ENCODE measurements around the gene C2orf69.

Gene C2orf69, protein sequence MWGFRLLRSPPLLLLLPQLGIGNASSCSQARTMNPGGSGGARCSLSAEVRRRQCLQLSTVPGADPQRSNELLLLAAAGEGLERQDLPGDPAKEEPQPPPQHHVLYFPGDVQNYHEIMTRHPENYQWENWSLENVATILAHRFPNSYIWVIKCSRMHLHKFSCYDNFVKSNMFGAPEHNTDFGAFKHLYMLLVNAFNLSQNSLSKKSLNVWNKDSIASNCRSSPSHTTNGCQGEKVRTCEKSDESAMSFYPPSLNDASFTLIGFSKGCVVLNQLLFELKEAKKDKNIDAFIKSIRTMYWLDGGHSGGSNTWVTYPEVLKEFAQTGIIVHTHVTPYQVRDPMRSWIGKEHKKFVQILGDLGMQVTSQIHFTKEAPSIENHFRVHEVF

GRCh38 chr2:199911052-199911876, at the start of gene C2orf69:
Gene C2orf69, plus strand, starts transcription at chr2:199911293. Its CDS starts 146 bp downstream, at chr2:199911439.
- DNase-seq (peak; percentile 93), ATAC-seq (replicated peaks) (peak; percentile 90 to 92)
- H3K27ac Mint-ChIP-seq = peak within 1 kb of the TSS; percentile 94

GRCh38 chr2:199862788-199863187, 48.3 kb upstream of the C2orf69 start:
- Mint-ChIP-seq H3K27me3 (peaks cover 0 to 8% of the 10 kb centered on the region in 2 donors), H3K9me3 (no peaks in the 10 kb centered on the region), H3K4me1 (peaks cover 0 to 8% of the 10 kb centered on the region in 2 donors), H3K36me3 (no peaks in the 10 kb centered on the region), H3K27ac (no peak overlapping the region), H3K4me3 (no peak overlapping the region)
- no peak for DNase-seq
- no peak for ATAC-seq (replicated peaks)

More at GRCh38 chr2:199911052-199911876, at the start of gene C2orf69:
- H3K4me3 Mint-ChIP-seq = peak within 1 kb of the TSS; percentile 93 to 94
- H3K4me1 Mint-ChIP-seq = peaks cover 18 to 43% of the 10 kb centered on the region in 2 donors
- H3K36me3 Mint-ChIP-seq = peaks cover 18 to 22% of the 10 kb centered on the region in 2 donors
- H3K27me3 Mint-ChIP-seq = no peaks in the 10 kb centered on the region
- H3K9me3 Mint-ChIP-seq = peaks cover 4 to 5% of the 10 kb centered on the region in 2 donors

- ATAC-seq (replicated peaks) (no peak), DNase-seq (no peak)
- Mint-ChIP-seq H3K27ac (no peak overlapping the region), H3K4me1 (peaks cover 0 to 8% of the 10 kb centered on the region in 2 donors), H3K27me3 (peaks cover 0 to 3% of the 10 kb centered on the region in 2 donors), H3K9me3 (no peaks in the 10 kb centered on the region), H3K36me3 (no peaks in the 10 kb centered on the region), H3K4me3 (no peak overlapping the region)
Observed at GRCh38 chr2:199865905-199866304, 45.2 kb upstream of the C2orf69 start.

DNA sequence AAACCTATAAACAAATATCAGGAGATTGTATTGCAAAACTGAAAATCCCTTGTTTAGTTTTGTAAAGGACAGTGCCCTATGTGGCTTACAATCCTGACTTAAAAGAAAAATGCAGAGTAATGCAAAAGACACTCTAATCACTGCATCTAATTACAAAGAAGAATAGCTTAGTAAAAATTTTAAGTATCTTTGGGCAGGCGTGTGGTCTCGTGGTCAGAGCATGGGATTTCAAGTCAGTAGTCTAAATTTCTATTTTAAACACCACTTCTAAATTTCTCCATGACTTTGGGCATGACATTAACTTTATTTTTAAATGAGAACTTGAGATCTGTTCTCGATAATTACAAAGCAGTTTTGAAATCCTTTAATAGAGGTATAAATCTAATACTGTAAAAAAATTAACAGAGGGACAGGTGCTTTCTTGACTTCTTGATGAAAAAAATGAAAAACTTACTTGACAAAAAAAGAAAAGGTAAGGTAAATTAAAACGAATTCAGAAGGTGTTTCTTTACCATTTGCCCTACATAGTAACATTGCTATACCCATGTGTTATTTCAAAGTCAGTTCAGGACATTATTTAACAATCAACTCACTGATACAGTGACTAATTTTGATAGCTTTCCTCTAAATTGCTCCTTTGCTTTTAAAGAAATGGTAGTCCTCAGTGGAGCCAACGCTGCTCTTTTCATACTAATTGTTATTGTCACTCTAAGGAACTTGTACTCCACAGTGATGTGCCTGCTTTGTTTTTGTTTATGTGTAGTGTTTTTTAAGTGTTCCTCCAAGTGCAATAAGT, 42.5 kb upstream of the C2orf69 start:
- Mint-ChIP-seq H3K27ac (no peak overlapping the region), H3K4me3 (no peak overlapping the region), H3K9me3 (no peaks in the 10 kb centered on the region), H3K27me3 (no peaks in the 10 kb centered on the region), H3K4me1 (peaks cover 0 to 8% of the 10 kb centered on the region in 2 donors), H3K36me3 (no peaks in the 10 kb centered on the region)
- ATAC-seq (replicated peaks) = no peak
- DNase-seq = no peak

DNA sequence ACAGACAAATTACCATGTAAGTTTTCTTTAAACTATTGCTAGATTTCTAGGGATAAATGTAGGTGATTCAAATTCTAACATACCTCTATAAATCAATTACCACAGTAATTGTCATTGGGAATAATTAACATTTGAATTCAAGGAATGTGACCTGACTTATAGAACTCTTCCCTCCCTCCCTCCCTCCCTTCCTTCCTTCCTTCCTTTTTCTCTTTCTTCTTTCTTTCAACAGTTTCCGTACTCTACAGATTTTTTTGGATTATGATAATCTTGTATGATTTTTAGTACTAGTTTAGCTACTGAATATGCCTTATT, 41.9 kb upstream of the C2orf69 start:
- peaks cover 3% of the 10 kb centered on the region in 2 donors for H3K9me3 Mint-ChIP-seq
- DNase-seq = no peak
- H3K4me1 Mint-ChIP-seq = peaks cover 0 to 8% of the 10 kb centered on the region in 2 donors
- no peak overlapping the region for H3K4me3 Mint-ChIP-seq
- H3K27me3 Mint-ChIP-seq = peaks cover 0 to 4% of the 10 kb centered on the region in 2 donors
- peaks cover 4% of the 10 kb centered on the region in 2 donors for H3K36me3 Mint-ChIP-seq
- no peak overlapping the region for H3K27ac Mint-ChIP-seq
- ATAC-seq (replicated peaks) = no peak

DNA sequence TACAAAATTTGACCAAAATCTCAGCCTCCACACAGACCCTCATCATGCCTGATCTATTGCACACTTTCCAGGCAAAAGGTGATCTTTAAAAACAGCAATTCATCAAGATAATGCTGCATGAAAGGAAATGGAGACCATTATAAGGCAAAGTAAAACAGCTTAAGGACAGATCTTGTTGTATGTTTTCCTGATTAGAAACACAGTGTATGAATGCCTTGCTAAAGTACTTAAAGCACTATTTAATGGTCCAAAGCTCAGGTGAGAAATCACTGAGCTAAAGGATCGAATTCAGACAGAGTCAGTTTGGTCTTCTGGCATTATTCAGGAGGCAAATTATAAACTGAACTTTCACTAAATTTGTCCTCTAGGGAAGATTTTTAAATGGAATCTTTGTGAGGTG, 41.4 kb upstream of the C2orf69 start:
- no peak overlapping the region for H3K4me3 Mint-ChIP-seq
- DNase-seq (no peak), ATAC-seq (replicated peaks) (no peak)
- H3K27ac Mint-ChIP-seq = no peak overlapping the region
- H3K9me3 Mint-ChIP-seq = peaks cover 5 to 6% of the 10 kb centered on the region in 2 donors
- H3K36me3 Mint-ChIP-seq = peaks cover 4 to 6% of the 10 kb centered on the region in 2 donors
- H3K27me3 Mint-ChIP-seq = peaks cover 0 to 6% of the 10 kb centered on the region in 2 donors
- H3K4me1 Mint-ChIP-seq = peaks cover 0 to 8% of the 10 kb centered on the region in 2 donors

DNA sequence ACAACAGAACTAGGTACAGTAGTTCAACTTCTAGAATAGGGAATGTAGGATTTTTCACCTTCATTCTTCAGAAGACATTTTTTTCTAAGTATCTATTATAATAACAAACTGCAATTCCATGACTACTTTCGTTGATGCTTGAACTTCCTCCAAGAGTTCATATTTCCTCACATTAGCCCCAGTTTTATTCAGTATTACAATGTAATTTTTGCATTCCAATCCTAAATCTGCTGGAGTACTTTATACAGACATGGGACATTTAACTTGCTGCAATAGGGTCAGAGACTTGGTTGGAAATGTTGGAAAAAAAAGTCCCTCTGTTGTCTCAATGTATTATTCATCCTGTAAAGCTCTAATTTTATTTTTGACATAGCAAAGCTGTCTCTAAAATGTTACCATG, 40.5 kb upstream of the C2orf69 start:
- DNase-seq (no peak), ATAC-seq (replicated peaks) (no peak)
- H3K4me1 Mint-ChIP-seq = peaks cover 0 to 8% of the 10 kb centered on the region in 2 donors
- H3K4me3 Mint-ChIP-seq = no peak overlapping the region
- peaks cover 8 to 12% of the 10 kb centered on the region in 2 donors for H3K9me3 Mint-ChIP-seq
- H3K27ac Mint-ChIP-seq = no peak overlapping the region
- peaks cover 0 to 6% of the 10 kb centered on the region in 2 donors for H3K27me3 Mint-ChIP-seq
- H3K36me3 Mint-ChIP-seq = peaks cover 6 to 11% of the 10 kb centered on the region in 2 donors

GRCh38 chr2:199874209-199874608, 36.9 kb upstream of the C2orf69 start:
- DNase-seq (no peak), ATAC-seq (replicated peaks) (no peak)
- Mint-ChIP-seq H3K4me1 (no peaks in the 10 kb centered on the region), H3K36me3 (peaks cover 9 to 15% of the 10 kb centered on the region in 2 donors), H3K27ac (no peak overlapping the region), H3K4me3 (no peak overlapping the region), H3K9me3 (peaks cover 12% of the 10 kb centered on the region in 2 donors), H3K27me3 (peaks cover 0 to 6% of the 10 kb centered on the region in 2 donors)

GRCh38 chr2:199875400-199875799, 35.7 kb upstream of the C2orf69 start:
- Mint-ChIP-seq H3K9me3 (peaks cover 12% of the 10 kb centered on the region in 2 donors), H3K4me1 (no peaks in the 10 kb centered on the region), H3K27ac (no peak overlapping the region), H3K36me3 (peaks cover 9 to 15% of the 10 kb centered on the region in 2 donors), H3K4me3 (no peak overlapping the region), H3K27me3 (peaks cover 0 to 6% of the 10 kb centered on the region in 2 donors)
- DNase-seq (no peak), ATAC-seq (replicated peaks) (no peak)

- Mint-ChIP-seq H3K4me3 (no peak overlapping the region), H3K9me3 (peaks cover 0 to 15% of the 10 kb centered on the region in 2 donors), H3K36me3 (peaks cover 16 to 17% of the 10 kb centered on the region in 2 donors), H3K27me3 (no peaks in the 10 kb centered on the region), H3K4me1 (no peaks in the 10 kb centered on the region), H3K27ac (no peak overlapping the region)
- no peak for ATAC-seq (replicated peaks)
- no peak for DNase-seq
Observed at GRCh38 chr2:199882667-199883066, 28.4 kb upstream of the C2orf69 start.

DNA sequence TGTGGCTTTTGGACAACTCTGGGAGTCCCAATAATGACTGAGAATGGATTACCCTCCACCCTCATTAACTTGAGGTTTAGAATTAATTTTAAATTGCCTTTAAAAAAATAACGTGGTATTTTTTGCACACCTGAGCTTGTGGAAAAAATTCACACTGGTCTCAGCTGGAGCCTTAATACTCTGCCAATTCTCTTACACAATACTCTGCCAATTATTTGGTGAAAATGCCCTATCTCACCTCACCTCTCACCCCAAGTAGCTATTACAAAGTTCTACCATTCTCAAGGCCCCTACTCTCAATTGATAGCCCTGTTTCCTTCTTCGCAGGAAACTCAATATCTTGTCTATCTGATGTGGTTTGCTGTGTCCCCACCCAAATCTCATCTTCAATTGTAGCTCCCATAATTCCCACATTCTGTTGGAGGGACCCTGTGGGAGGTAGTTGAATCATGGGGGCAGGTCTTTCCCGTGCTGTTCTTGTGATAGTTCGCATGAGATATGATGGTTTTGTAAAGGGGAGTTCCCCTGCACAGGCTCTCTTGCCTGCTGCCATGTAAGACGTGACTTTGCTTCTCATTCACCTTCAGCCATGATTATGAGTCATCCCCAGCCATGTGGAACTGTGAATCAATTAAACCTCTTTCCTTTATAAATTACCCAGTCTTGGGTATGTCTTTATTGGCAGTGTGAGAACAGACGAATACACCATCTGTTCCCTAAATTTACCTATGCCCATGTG, 27.4 kb upstream of the C2orf69 start:
- H3K27me3 Mint-ChIP-seq = no peaks in the 10 kb centered on the region
- H3K4me1 Mint-ChIP-seq = no peaks in the 10 kb centered on the region
- peaks cover 12 to 14% of the 10 kb centered on the region in 2 donors for H3K36me3 Mint-ChIP-seq
- H3K27ac Mint-ChIP-seq = no peak overlapping the region
- no peak for DNase-seq
- peaks cover 0 to 11% of the 10 kb centered on the region in 2 donors for H3K9me3 Mint-ChIP-seq
- no peak overlapping the region for H3K4me3 Mint-ChIP-seq
- ATAC-seq (replicated peaks) = no peak

GRCh38 chr2:199895406-199895805, 15.7 kb upstream of the C2orf69 start:
- H3K4me1 Mint-ChIP-seq = no peaks in the 10 kb centered on the region
- H3K4me3 Mint-ChIP-seq = no peak overlapping the region
- H3K27me3 Mint-ChIP-seq = no peaks in the 10 kb centered on the region
- peaks cover 0 to 4% of the 10 kb centered on the region in 2 donors for H3K36me3 Mint-ChIP-seq
- H3K27ac Mint-ChIP-seq = no peak overlapping the region
- DNase-seq (no peak), ATAC-seq (replicated peaks) (no peak)
- H3K9me3 Mint-ChIP-seq = peaks cover 0 to 2% of the 10 kb centered on the region in 2 donors

- Mint-ChIP-seq H3K27me3 (no peaks in the 10 kb centered on the region), H3K4me3 (no peak overlapping the region), H3K4me1 (no peaks in the 10 kb centered on the region), H3K27ac (no peak overlapping the region), H3K9me3 (peaks cover 0 to 2% of the 10 kb centered on the region in 2 donors), H3K36me3 (peaks cover 0 to 4% of the 10 kb centered on the region in 2 donors)
- DNase-seq = no peak
- ATAC-seq (replicated peaks) = no peak
Observed at GRCh38 chr2:199896617-199897016, 14.5 kb upstream of the C2orf69 start.
